Stimulated activated CD4-positive, alpha-beta T cell treated with anti-CD3 and anti-CD28 coated beads, Interleukin-1b, Interleukin-23, amount 100 ng/mL, for 24 hours (primary cell): Measurements from ENCODE around the gene RNF123.
A peak's percentile ranks its signal among the peaks of the same experiment; 100 is the strongest.

Experiments used
- DNase-seq, 4 experiments: peaks; one replicate each; pipeline ENCODE4 v3.0.0-alpha.2; 2020; ENCODE audit warnings: low read depth in 4 of 4, low spot score in 1 of 4

RNF123 gene

GRCh38 chr3:49717959-49718857, 28.9 kb downstream of the RNF123 start:
- no peak for DNase-seq

DNA sequence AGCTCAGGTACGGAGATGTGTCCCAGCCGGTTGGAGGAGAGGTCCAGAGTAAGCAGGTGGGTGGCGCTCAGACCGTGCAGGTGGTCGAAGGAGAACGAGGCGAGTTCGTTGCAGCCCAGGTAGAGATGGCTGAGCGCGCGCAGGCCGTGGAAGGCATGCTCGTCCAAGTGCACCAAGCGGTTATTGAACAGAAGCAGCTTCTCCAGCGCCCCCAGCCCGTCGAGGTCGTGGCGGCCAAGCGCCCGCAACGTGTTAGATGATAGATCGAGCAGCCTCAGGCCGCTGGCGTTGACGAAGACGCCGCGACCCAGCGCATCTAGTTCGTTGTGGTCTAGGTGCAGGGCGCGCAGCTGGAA, 29.5 kb downstream of the RNF123 start:
- DNase-seq: no peak

GRCh38 chr3:49719214-49719884, 30.0 kb downstream of the RNF123 start, which contains the start of gene AMIGO3:
Gene AMIGO3 (minus strand): TSS chr3:49719684. CDS start chr3:49719465, 219 bp downstream.
- peak; percentile 72 to 94 (median 85) for DNase-seq

GRCh38 chr3:49720855-49721595, 31.7 kb downstream of the RNF123 start:
- DNase-seq: no peak

DNA sequence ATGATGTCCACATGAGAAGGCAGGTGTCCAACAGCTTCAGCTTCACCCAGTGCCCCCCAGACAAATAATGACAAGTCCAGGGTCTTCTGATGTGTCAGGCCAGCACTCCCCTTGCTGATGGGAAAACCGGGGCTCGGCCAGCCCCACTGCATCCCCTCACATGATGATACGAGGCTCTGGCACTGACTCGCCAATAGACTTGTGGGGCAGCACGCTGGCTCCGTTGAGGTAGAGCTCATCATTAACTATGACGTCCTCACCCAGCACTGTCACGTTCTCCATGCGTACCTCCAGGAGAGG, 32.2 kb downstream of the RNF123 start:
- DNase-seq: no peak

DNA sequence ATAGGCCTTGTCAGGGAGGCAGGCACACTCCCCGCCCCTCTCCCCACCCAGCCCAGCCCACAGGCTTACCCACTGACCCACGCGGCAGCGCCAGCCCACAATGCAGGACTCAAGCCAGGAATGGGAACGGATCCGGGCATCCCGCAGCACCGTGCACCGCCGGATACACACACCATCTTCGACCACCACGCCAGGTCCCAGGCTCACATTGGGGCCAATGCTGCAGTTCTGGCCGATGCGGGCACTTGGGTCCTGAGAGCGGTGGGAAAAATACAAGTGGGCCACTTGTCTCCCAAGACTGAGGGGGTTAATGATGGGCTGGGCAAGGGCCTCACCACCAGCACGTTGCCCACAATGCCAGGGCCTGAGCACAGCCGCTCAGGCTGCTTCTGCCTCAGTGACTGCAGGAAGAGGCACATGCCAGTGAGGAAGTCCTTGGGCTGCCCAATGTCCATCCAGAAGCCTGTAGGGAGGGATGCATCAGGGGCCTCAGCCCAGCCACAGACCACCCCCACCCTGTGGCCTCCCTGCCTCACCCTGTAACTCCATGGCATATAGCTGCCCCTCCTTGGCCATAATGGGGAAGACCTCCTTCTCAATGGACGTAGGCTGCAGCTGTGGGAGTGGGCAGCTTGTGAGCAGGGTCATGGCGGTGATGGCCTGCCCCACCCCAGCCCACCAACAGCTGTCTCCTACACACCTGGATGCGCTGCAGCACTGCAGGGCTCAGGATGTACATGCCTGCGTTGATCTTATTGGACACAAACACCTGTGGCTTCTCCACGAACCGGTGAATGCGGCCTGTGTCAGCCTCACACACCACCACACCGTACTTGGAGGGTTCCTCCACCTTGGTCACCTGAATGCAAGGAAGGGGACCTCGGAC, 32.8 kb downstream of the RNF123 start:
- no peak for DNase-seq

GRCh38 chr3:49722896-49723295, 33.5 kb downstream of the RNF123 start:
- no peak for DNase-seq

DNA sequence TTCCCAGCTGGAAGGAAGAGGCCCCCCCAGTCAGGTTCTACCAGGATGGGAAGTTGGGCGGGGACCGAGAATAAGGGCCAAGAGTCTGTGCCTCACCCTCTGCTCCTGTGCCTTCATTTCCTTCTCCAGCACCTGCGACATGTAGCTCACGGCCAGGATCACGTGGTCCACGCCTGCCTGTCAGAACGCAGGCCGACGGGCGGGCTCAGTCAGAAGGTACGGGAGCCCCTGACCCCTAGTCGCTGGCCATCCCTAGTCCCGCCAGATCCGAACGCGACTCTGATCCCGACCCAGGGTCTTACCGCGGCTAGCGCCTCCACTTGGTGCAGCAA, 33.9 kb downstream of the RNF123 start:
- DNase-seq: peak in 3 of 4 experiments; percentile 26 to 52 (median 52)

DNA sequence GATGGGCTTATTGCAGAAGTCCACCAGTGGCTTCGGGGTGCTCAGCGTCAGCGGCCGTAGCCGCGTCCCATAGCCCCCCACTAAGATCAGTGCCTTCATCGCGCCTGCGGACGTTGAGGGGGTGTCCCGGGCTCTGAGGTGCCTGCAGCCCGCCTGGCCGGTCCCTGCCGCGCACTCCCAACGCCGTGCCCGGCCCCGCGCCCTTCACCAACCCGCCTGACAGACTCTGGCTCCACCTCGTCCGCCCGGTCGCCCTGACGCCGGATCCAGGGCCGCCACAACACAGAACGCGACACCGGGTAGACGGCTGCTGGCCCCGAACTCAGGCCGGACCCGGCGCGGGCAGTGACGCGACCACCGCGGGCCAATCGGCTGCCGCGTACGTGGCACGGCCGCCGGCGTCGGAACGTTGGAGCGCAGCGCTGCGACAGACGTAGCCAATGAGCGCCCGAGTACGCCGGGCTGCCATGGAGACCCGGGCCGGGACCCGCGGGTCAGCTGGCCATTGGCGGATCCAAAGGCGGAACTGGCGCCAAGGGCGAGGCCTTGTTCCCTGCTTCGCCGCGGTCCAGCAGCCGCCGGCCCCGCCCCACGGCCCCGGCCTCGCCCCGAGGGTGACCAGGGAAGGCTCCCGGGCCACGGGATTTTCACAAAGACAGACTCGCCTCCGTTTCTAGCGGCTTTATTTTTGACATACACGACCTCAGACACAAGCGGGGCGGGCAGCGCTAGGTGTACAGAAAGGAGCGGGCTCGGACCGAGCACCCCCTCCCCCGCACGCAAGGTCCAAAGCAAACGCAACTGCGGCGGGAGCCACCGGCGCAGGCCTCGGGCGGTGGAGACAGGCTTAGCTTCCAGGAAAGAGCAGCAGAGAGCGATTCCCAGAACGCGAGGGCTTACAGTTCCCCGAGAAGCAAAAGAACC, 34.5 kb downstream of the RNF123 start, which contains the start of gene GMPPB:
Gene GMPPB, minus strand, starts transcription at position 324 of the 924 bp plus-strand sequence. Its CDS starts 225 bp downstream, at position 99.
- peak; percentile 77 to 94 (median 86) for DNase-seq

DNA sequence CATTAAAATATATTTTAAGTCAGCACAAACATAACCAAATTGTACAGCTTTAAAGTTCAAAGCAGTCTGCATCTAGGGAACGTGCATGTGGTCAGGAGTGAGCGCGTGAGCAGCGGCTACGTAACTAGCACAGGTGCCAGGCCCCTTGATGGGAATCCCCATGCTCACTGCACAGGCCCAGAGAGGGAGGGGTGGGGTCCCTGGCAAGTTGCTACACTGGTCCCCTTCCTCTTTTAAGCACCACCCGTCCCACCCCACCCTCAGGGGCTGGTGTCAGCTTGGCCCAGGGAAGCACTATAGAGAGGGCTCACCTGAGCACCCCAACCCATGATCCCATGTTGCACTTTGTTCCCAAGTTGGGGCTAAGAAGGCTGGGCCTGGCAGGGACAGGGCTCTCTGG, 35.2 kb downstream of the RNF123 start:
- DNase-seq: no peak

DNA sequence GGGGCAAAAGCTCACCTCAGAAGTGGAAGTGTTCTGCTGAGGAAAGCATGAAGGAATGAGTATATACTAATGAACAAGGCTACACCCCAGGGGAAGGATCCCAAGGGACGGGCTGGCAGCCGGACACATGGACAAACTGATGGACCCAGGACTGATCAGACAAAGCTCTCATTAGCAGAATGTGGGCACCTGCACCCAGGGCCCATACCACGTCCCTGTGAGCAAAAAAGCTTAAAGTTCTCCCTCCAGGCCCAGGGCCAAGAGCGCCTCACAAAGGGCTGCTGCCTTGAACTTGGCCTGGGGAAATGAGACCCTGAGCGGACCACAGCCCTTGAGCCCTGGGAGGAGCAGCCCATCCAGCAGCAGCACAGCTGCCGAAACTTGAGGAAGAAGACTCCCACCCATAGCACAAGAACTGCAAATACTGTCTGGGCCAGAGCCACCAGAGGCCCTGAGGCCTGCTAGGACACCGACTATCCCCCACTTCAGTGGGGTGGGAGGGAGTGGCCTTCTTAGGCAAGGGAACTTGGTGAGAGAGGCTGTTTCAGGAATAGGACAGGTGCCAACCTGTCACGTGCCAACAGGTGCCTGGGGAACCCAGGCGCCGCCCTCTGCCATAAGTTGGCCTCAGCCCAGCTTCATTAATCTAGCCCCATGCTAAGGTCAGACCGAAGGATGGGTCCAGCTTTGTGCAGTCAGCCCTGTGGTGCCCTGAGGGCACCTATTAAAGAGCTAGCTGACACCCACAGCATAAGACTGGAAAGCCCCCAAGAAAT, 36.7 kb downstream of the RNF123 start:
- no peak for DNase-seq

- no peak for DNase-seq
Observed at GRCh38 chr3:49727154-49727923, 38.0 kb downstream of the RNF123 start.

DNA sequence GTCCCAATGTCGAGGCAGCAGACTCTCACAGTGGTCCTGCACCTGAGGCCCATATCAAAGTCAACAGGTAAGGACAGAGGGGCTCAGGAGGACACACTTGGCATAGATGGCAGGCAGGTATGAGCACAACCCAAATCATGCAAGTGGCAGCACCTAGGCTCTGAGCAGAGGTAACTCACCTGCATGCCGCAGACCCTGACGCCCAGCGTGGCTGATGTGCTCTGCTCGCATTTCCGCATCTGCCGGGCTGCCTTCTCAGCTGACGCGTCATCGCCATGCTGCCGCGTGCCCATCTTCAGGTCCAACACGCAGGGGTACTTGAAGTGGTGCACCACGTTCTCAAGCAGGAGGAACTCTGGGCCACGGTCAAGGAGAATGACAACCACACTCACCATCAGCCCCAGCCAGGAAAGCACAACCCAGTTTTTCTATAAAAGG, 38.6 kb downstream of the RNF123 start:
- DNase-seq: no peak

GRCh38 chr3:49729966-49730609, 40.7 kb downstream of the RNF123 start:
- no peak for DNase-seq

- no peak for DNase-seq
Observed at GRCh38 chr3:49732597-49732996, 43.2 kb downstream of the RNF123 start.

DNA sequence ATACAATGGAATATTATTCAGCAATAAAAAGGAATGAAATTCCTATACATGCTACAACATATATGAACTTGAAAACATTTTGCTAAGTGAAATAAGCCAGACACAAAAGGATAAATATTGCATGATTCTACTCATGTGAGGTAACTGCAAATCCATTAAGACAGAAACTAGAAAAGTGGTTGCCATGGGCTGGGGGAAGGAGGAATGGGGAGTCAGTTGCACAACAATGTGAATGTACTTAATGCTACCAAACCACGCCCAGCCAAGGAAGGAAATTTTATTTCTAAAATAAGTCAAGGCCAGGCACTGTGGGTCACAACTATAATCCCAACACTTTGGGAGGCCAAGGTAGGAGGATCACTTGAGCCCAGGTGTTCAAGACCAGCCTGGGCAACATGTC, 44.2 kb downstream of the RNF123 start:
- no peak for DNase-seq

GRCh38 chr3:49734752-49735151, 45.4 kb downstream of the RNF123 start:
- DNase-seq: no peak
